ENCODE results near the gene NCF4.

DNA sequence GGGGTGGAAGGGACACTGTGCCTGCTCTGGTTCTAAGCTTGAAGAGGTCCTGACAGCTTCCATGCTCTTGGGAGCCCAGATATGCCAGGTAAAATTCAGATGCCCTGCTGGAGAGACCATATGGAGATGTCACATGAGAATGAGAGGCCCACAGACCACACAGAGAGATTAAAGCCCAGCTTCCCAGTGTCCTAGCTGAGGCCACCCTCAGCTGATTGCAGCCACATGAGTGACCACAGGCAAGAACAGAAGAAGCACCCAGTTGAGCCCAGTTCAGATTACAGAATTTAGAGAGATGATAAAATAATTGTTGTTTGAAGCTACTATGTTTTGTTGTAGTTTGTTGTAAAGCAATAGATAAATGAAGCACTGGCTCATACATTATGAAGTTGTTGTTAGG is 29.6 kb upstream of the NCF4 start:
- TF ChIP-seq POLR2A (IDR thresholded peaks at IDR 0.05; ENCODE audit: low read depth, low read length) (no peak), TAF1 (IDR thresholded peaks at IDR 0.05; ENCODE audit: borderline replicate concordance, low read depth, low read length) (no peak), POLR2AphosphoS5 (IDR thresholded peaks at IDR 0.05; ENCODE audit: low read depth, low read length) (no peak)
